Stimulated activated CD8-positive, alpha-beta memory T cell treated with anti-CD3 and anti-CD28 coated beads, Interleukin-7, amount 100 ng/mL, for 24 hours (primary cell): ENCODE measurements around the gene PXDN.
"Not testable (repeated sequence)": the region's sequence is repeated elsewhere in the genome, so short reads cannot be mapped to it uniquely, and the experiment has no call there.

Experiments
- DNase-seq: peaks from one replicate; pipeline ENCODE4 v3.0.0-alpha.2; 2020; ENCODE audit warnings: low read depth

PXDN gene

DNA sequence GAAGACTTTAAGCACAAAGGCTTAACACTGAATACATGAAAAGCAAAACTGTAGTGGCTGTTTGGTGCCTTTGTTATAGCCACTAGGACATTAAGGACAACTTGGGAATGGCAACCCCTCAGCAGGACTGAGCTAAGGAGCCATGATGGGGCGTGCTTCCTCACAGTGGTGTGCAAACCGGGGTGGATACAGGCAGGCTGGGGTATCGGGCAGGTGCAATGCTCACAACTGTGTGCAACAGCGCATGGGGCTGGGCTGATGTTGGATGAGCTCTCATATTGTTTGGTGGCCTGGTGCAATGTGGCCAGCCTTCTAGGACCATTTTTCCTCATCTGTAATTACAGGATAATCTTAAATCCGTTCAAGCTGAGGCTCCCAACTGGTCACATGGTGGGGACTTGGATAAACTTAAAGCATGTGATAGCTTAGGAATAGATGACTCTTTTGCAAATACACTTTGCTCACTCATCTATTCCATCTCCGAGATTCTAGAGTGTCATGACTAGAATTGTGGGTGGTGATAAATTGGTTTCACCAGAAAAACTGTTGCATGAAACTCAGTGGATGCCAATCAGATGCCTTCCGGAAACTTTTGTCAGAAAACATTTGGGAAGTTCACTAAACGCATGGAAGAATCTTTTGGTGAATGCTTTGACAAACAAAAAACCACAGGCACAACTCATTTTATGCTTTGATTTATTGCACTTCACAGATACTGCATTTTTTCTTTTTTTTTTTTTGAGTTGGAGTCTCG, 116.5 kb downstream of the PXDN start:
- DNase-seq = no peak

DNA sequence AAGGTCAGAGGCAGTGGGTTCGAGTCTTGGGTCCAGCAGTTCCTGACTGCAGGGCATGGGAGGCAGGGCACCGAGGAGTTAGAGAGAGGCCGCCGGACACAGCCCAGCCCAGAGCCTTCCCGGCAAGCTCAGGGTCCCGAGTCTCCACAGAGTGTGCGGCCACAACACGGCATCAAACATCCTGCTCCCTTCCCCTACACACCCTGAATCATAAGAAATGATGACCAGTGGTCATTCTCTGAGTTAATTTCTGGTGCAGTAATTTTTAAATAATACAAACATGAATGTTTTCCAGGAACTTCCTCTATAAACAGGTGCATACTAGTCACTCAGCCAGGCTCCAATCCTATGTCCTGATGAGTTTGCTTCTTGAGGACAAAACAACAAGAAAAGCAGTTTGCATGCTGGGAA, 118.0 kb downstream of the PXDN start:
- no peak for DNase-seq

DNA sequence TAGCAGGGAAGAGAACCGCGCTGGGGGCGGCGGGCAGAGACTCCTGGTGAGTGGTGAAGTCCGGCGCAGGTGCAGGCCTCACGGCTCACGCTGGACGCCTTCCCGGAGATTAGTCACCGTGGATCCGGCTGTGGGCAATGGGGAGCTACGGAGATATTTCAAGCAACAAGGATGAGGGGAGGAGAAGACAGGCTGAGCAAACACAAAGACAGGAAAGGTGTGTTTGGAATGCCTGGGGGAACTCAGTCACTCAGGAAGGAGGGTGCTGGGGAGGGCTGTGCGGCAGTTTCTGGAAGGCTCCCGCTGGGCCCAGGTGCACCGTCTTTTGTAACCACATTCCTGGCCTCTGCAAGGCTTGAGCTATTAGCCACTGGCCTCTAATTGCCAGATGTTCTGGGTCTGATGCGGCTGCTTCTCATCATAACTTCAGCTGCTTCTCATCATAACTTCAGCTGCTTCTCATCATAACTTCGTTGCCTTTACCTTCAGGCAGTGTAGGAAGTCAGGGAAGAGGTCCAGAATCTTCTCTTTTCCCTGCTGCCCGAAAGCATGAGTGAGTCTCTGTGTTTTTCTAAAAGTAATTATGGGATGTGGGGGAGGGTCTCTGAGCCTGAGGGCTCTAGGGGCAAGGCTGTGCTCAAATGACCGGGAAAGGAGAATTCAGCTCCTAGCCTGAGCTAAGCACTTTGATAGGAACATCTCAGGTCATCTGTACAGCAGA, 118.9 kb downstream of the PXDN start:
- no peak for DNase-seq

- no peak for DNase-seq
Measured at GRCh38 chr2:1623906-1624445, 120.3 kb downstream of the PXDN start.

DNA sequence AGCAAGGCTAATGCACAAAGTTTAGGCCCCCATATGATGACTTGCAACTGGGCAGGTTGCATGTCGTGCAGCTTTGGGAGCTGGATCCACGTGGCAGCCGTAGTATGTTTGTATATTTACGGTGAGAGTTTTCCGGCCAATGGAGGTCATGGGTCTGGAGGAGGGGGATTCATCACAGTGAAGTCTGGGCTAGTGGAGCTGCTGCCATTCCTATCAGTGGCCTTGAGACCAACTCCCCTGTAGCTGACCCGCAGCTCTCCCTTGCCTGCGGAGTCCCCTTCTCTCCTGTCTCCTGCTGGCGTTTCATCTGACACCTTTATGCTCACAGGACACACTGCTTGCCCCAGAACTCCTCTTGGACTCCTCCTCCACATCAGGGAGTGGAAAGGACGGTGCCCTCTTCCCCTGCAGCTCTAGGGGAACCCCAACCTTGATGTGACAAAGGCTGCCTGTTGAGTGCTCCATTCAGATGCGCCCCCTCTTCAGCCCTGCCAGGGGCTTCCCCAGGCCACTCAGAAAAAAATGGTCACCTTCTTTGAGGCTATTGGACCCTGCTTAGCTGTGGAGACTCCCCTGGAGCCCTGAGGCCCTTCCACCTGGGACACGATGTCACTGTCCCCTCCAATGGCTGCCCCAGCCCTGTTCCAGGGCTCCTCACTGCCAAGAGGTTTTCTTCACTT, 121.7 kb downstream of the PXDN start:
- no peak for DNase-seq

- not testable (repeated sequence) for DNase-seq
Measured at GRCh38 chr2:1621976-1622375, 122.3 kb downstream of the PXDN start.

GRCh38 chr2:1621501-1621900, 122.8 kb downstream of the PXDN start:
- DNase-seq = no peak

- no peak for DNase-seq
Measured at GRCh38 chr2:1621041-1621440, 123.3 kb downstream of the PXDN start.

GRCh38 chr2:1620081-1620480, 124.2 kb downstream of the PXDN start:
- DNase-seq = no peak

DNA sequence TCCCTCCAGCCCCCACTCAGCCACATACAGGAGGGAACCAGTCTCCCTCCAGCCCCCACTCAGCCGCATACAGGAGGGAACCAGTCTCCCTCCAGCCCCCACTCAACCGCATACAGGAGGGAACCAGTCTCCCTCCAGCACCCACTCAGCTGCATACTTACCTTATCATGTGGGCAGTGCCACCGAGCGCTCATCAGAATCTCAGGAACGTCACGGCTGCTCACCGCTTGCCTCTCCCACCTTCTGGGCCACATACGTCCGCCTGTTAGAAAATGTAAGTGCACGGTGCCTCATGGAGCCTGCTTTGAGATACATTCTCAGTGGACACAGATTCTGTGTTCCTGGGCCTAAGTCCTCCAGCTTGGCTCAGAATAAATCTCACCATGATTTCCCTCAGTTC, 124.8 kb downstream of the PXDN start:
- no peak for DNase-seq

- DNase-seq = no peak
Measured at GRCh38 chr2:1618974-1619373, 125.3 kb downstream of the PXDN start.

- no peak for DNase-seq
Measured at GRCh38 chr2:1618191-1618961, 125.9 kb downstream of the PXDN start.

DNA sequence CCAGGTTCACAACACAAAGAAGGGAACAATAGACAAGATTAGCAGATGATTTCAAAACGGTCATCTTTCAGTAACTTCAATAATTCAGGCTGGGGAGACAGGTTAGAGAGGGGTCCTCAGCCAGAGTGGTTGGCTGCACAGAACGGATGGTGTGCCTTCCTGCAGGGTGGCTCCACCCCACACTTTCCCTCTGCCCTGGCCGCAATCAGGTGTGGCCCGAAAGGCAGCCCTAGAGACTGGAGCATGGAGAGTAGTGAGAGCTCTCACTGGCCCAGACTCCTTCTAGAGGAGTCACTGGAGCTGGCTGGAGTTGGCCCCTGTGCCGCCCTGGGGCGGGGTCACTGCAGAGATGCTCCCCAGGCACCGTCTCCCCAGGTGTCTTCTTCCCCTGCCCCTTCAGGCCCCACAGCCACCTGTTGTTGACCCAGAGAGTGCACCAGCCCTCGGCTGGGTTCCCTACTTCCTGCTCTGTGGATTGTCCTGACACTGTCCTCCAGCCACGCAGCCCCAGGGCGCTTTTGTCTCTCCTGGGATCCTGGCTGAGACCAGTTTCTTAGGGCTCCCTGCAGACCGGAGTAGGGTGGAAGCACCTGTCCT, 126.8 kb downstream of the PXDN start:
- DNase-seq = no peak

- DNase-seq = no peak
Measured at GRCh38 chr2:1614564-1614963, 129.8 kb downstream of the PXDN start.

DNA sequence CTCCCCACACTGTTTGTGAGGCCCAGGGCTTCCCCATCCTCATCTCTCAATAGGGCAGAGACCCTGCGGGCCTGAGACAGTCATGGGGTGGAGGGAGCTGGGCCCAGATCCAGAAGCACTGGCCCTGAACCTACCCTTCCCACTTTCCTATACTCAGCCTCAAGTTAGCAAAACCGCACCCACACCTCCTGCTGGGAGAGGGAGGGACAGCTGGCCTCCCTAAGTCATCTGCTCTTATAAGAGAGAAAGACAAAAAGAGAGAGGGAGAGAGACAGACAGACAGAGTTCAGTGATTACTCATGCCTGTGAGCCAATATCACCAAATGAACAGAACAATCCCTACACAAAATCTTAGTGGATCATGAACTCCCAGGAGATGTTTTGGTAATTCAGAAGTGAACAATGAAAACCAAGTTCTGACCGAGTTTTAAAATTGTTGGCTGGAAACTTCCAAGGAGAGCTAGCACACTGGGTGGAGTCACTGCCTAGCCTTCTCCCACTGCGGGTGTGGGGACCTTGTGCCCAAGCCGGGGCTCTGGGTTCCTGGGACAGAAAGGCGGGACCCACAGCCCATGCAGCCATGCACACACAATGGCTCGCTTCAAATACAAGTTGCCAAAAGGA, 130.5 kb downstream of the PXDN start:
- no peak for DNase-seq

- no peak for DNase-seq
Measured at GRCh38 chr2:1613078-1613445, 131.3 kb downstream of the PXDN start.

- DNase-seq = no peak
Measured at GRCh38 chr2:1612391-1613077, 131.8 kb downstream of the PXDN start.

GRCh38 chr2:1611886-1612285, 132.4 kb downstream of the PXDN start:
- no peak for DNase-seq

GRCh38 chr2:1610096-1610485, 134.2 kb downstream of the PXDN start:
- no peak for DNase-seq

- DNase-seq = no peak
Measured at GRCh38 chr2:1609485-1610095, 134.7 kb downstream of the PXDN start.
